Gastrocnemius medialis (tissue), 4 donors: ENCODE measurements around the gene HES5.
"Not testable (repeated sequence)": the region's sequence is repeated elsewhere in the genome, so short reads cannot be mapped to it uniquely, and the experiment has no call there.

Experiments
- CTCF ChIP-seq, 5 experiments: fragments of 450-650 bp in 3 of 5; fragments of 200-600 bp in 2 of 5; sonication (generic) in 2 of 5; IDR thresholded peaks in 4 of 5; conservative IDR thresholded peaks in 1 of 5; 1 replicate in 4 of 5; 2 replicates in 1 of 5; pipeline ENCODE4 v1.5.1; 2016 to 2019; ENCODE audit warnings: antibody characterized with exemption in 5 of 5, mild to moderate bottlenecking in 3 of 5, moderate library complexity in 3 of 5
- POLR2A ChIP-seq, 2 donors: fragments of 450-650 bp; IDR thresholded peaks; one replicate each; pipeline ENCODE4 v1.6.1; 2017; ENCODE audit warnings: antibody characterized with exemption in 2 of 2, mild to moderate bottlenecking in 2 of 2, moderate library complexity in 2 of 2

- TF ChIP-seq CTCF (IDR thresholded peaks at IDR 0.05 in 4 of 5, conservative IDR thresholded peaks at IDR 0.05 in 1 of 5); POLR2A (IDR thresholded peaks at IDR 0.05): not testable (repeated sequence)
These were observed 19.4 kb upstream of the HES5 start for GRCh38 chr1:2549367-2550029.
